IMR-90 (cell line): ENCODE data around the gene TBCD.

Source experiments
- CEBPB ChIP-seq: IDR thresholded peaks from 2 replicates; pipeline ENCODE4 v1.6.1; 2012; ENCODE audit warnings: low read depth, low read length, improper control_type of control experiment
- FOS ChIP-seq: fragments of 150-350 bp; IDR thresholded peaks from 2 replicates; pipeline ENCODE4 v1.6.1; 2016; ENCODE audit warnings: low read depth, low read length
- MAZ ChIP-seq: IDR thresholded peaks from 2 replicates; pipeline ENCODE4 v1.6.1; 2012; ENCODE audit warnings: low read depth, mild to moderate bottlenecking, low read length, improper control_type of control experiment, moderate library complexity, borderline replicate concordance
- RAD21 ChIP-seq: IDR thresholded peaks from 2 replicates; pipeline ENCODE4 v1.6.1; 2012; ENCODE audit warnings: low read length, improper control_type of control experiment
- TF ChIP-seq, protein P1 (sequence below): conservative IDR thresholded peaks from 2 replicates; pipeline ENCODE4 v1.5.1; 2012; ENCODE audit warnings: mild to moderate bottlenecking, low read depth, low read length, improper control_type of control experiment
- TF ChIP-seq, protein P2 (sequence below): fragments of 150-350 bp; IDR thresholded peaks from 2 replicates; pipeline ENCODE4 v1.6.1; 2017; ENCODE audit warnings: mild to moderate bottlenecking, antibody characterized with exemption, low read length, low read depth
- TF ChIP-seq, protein P3 (sequence below): fragments of 150-350 bp; IDR thresholded peaks from 2 replicates; pipeline ENCODE4 v1.6.1; 2016; ENCODE audit warnings: low read depth, mild to moderate bottlenecking, low read length, moderate library complexity, borderline replicate concordance

DNA sequence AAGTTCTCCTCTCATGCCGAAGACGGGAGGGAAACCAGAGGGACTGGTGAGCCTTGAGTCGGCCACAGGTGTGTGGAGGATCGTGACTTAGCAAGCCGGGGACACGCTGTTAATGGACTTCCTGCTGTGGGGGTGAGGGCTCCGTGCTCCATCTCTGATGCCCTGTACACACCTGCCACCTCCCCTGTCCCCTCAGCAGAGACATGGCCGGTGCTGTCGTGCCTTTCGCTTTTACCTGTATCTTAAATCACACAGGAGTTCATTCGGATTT is 163.8 kb downstream of the TBCD start:
- TF ChIP-seq, protein P1, sequence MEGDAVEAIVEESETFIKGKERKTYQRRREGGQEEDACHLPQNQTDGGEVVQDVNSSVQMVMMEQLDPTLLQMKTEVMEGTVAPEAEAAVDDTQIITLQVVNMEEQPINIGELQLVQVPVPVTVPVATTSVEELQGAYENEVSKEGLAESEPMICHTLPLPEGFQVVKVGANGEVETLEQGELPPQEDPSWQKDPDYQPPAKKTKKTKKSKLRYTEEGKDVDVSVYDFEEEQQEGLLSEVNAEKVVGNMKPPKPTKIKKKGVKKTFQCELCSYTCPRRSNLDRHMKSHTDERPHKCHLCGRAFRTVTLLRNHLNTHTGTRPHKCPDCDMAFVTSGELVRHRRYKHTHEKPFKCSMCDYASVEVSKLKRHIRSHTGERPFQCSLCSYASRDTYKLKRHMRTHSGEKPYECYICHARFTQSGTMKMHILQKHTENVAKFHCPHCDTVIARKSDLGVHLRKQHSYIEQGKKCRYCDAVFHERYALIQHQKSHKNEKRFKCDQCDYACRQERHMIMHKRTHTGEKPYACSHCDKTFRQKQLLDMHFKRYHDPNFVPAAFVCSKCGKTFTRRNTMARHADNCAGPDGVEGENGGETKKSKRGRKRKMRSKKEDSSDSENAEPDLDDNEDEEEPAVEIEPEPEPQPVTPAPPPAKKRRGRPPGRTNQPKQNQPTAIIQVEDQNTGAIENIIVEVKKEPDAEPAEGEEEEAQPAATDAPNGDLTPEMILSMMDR, result no peak
- TF ChIP-seq CEBPB (no peak), FOS (no peak), RAD21 (no peak), MAZ (no peak)
- TF ChIP-seq, protein P2, sequence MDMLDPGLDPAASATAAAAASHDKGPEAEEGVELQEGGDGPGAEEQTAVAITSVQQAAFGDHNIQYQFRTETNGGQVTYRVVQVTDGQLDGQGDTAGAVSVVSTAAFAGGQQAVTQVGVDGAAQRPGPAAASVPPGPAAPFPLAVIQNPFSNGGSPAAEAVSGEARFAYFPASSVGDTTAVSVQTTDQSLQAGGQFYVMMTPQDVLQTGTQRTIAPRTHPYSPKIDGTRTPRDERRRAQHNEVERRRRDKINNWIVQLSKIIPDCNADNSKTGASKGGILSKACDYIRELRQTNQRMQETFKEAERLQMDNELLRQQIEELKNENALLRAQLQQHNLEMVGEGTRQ, result no peak
- TF ChIP-seq, protein P3, sequence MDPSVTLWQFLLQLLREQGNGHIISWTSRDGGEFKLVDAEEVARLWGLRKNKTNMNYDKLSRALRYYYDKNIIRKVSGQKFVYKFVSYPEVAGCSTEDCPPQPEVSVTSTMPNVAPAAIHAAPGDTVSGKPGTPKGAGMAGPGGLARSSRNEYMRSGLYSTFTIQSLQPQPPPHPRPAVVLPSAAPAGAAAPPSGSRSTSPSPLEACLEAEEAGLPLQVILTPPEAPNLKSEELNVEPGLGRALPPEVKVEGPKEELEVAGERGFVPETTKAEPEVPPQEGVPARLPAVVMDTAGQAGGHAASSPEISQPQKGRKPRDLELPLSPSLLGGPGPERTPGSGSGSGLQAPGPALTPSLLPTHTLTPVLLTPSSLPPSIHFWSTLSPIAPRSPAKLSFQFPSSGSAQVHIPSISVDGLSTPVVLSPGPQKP, result no peak
